ENCODE data around the gene MKRN1. TPM values are rescaled to one million over a fixed set of nuclear protein-coding genes. Genes with fewer than 3 reads are reported as not detected.
A peak's percentile ranks its signal among the peaks of the same experiment; 100 is the strongest.

The MKRN1 gene
- total RNA-seq, 1 experiment from 2014 or later: 121 TPM

DNA sequence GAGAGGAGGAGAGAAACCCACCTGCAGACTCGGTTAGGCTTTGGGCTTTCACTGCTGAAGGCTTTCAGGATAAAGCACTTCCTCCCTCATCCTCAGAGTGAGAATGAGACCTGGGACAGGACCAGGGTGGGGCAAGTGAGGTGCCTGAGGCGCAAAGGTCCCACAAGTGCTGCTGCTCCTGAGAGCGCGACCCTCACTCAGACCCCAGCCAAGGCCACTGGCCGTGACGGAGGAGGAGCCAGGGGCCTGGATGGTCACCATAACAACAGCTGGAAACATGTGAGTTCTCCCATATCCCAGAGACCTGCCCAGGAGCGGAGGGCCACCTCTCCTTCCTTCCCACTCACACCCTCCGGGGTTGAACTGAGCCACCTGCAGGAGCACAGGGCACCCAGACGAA lies 46.9 kb upstream of the MKRN1 start:
- peaks cover 12% of the 10 kb centered on the region for H3K4me1 Mint-ChIP-seq
- no peak overlapping the region for H3K4me3 Mint-ChIP-seq
- H3K27me3 Mint-ChIP-seq (ENCODE audit: low read depth): no peaks in the 10 kb centered on the region
- no peaks in the 10 kb centered on the region for H3K9me3 Mint-ChIP-seq
- no peak overlapping the region for H3K27ac Mint-ChIP-seq
- POLR2A ChIA-PET: no interaction called here
- H3K36me3 Mint-ChIP-seq: no peaks in the 10 kb centered on the region
- DNase-seq (ENCODE audit: low spot score): no peak
- TF ChIP-seq ZNF671 (CRISPR knock-in tag; IDR thresholded peaks at IDR 0.05): no peak
- no peak for TF ChIP-seq SMAD3 (CRISPR knock-in tag; IDR thresholded peaks at IDR 0.05; ENCODE audit: borderline replicate concordance)
- TF ChIP-seq SMAD4 (CRISPR knock-in tag; IDR thresholded peaks at IDR 0.05): no peak
- TF ChIP-seq PRRX2 (CRISPR knock-in tag; IDR thresholded peaks at IDR 0.05): no peak
- TF ChIP-seq, protein P1, sequence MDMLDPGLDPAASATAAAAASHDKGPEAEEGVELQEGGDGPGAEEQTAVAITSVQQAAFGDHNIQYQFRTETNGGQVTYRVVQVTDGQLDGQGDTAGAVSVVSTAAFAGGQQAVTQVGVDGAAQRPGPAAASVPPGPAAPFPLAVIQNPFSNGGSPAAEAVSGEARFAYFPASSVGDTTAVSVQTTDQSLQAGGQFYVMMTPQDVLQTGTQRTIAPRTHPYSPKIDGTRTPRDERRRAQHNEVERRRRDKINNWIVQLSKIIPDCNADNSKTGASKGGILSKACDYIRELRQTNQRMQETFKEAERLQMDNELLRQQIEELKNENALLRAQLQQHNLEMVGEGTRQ (CRISPR knock-in tag; IDR thresholded peaks at IDR 0.05): no peak
- TF ChIP-seq, protein P2, sequence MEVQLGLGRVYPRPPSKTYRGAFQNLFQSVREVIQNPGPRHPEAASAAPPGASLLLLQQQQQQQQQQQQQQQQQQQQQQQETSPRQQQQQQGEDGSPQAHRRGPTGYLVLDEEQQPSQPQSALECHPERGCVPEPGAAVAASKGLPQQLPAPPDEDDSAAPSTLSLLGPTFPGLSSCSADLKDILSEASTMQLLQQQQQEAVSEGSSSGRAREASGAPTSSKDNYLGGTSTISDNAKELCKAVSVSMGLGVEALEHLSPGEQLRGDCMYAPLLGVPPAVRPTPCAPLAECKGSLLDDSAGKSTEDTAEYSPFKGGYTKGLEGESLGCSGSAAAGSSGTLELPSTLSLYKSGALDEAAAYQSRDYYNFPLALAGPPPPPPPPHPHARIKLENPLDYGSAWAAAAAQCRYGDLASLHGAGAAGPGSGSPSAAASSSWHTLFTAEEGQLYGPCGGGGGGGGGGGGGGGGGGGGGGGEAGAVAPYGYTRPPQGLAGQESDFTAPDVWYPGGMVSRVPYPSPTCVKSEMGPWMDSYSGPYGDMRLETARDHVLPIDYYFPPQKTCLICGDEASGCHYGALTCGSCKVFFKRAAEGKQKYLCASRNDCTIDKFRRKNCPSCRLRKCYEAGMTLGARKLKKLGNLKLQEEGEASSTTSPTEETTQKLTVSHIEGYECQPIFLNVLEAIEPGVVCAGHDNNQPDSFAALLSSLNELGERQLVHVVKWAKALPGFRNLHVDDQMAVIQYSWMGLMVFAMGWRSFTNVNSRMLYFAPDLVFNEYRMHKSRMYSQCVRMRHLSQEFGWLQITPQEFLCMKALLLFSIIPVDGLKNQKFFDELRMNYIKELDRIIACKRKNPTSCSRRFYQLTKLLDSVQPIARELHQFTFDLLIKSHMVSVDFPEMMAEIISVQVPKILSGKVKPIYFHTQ (CRISPR knock-in tag; IDR thresholded peaks at IDR 0.05): no peak
- no peak for TF ChIP-seq TEAD4 (CRISPR knock-in tag; IDR thresholded peaks at IDR 0.05)
- TF ChIP-seq, protein P3, sequence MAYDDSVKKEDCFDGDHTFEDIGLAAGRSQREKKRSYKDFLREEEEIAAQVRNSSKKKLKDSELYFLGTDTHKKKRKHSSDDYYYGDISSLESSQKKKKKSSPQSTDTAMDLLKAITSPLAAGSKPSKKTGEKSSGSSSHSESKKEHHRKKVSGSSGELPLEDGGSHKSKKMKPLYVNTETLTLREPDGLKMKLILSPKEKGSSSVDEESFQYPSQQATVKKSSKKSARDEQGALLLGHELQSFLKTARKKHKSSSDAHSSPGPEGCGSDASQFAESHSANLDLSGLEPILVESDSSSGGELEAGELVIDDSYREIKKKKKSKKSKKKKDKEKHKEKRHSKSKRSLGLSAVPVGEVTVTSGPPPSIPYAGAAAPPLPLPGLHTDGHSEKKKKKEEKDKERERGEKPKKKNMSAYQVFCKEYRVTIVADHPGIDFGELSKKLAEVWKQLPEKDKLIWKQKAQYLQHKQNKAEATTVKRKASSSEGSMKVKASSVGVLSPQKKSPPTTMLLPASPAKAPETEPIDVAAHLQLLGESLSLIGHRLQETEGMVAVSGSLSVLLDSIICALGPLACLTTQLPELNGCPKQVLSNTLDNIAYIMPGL (CRISPR knock-in tag; IDR thresholded peaks at IDR 0.05): no peak
- TF ChIP-seq, protein P4, sequence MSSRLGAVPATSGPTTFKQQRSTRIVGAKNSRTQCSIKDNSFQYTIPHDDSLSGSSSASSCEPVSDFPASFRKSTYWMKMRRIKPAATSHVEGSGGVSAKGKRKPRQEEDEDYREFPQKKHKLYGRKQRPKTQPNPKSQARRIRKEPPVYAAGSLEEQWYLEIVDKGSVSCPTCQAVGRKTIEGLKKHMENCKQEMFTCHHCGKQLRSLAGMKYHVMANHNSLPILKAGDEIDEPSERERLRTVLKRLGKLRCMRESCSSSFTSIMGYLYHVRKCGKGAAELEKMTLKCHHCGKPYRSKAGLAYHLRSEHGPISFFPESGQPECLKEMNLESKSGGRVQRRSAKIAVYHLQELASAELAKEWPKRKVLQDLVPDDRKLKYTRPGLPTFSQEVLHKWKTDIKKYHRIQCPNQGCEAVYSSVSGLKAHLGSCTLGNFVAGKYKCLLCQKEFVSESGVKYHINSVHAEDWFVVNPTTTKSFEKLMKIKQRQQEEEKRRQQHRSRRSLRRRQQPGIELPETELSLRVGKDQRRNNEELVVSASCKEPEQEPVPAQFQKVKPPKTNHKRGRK (CRISPR knock-in tag; IDR thresholded peaks at IDR 0.05; ENCODE audit: borderline replicate concordance): no peak
- no peak for TF ChIP-seq FOXP1 (CRISPR knock-in tag; IDR thresholded peaks at IDR 0.05; ENCODE audit: borderline replicate concordance)
- no peak for TF ChIP-seq NR2C2 (CRISPR knock-in tag; IDR thresholded peaks at IDR 0.05)
- TF ChIP-seq, protein P5, sequence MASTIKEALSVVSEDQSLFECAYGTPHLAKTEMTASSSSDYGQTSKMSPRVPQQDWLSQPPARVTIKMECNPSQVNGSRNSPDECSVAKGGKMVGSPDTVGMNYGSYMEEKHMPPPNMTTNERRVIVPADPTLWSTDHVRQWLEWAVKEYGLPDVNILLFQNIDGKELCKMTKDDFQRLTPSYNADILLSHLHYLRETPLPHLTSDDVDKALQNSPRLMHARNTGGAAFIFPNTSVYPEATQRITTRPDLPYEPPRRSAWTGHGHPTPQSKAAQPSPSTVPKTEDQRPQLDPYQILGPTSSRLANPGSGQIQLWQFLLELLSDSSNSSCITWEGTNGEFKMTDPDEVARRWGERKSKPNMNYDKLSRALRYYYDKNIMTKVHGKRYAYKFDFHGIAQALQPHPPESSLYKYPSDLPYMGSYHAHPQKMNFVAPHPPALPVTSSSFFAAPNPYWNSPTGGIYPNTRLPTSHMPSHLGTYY (CRISPR knock-in tag; IDR thresholded peaks at IDR 0.05): no peak
- no peak for TF ChIP-seq ZNF232 (CRISPR knock-in tag; IDR thresholded peaks at IDR 0.05)
- no peak for TF ChIP-seq CREM (CRISPR knock-in tag; IDR thresholded peaks at IDR 0.05)
- peak; percentile 63 for ATAC-seq
- CTCF ChIA-PET: interaction anchor here (0.6 to 1.6 kb wide), 4 partner anchors 8 to 119 kb away, joined by 3 to 7 read pairs (median 5); partner anchors contain the start of gene DENND2A

DNA sequence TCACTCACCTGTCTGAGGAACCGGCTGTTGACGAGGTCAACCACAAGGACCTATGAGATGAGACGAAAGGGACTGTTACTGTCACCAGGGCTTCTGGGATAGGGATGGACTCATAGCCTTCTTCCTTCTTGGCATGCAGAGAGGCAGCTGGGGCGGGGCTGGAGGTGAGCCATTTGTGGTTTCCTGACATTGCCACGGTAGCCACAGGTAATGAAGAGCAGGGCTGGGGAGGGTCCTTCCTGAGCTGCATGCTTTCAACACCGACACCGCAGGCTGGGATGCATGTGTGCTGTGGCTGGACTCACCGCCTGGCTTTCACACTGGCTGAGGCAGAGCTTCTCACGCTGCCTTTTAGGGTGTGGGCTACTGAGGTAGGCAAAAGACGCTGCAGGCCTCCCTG lies 46.4 kb upstream of the MKRN1 start:
- no peak overlapping the region for H3K4me3 Mint-ChIP-seq
- no peak for DNase-seq (ENCODE audit: low spot score)
- H3K9me3 Mint-ChIP-seq: no peaks in the 10 kb centered on the region
- POLR2A ChIA-PET: no interaction called here
- H3K36me3 Mint-ChIP-seq: no peaks in the 10 kb centered on the region
- H3K27me3 Mint-ChIP-seq (ENCODE audit: low read depth): no peaks in the 10 kb centered on the region
- peak overlapping the region; percentile 23; the same call in 1 of the 2 replicates for H3K27ac Mint-ChIP-seq
- ATAC-seq: peak; percentile 14; the same call in 1 of the 2 replicates
- H3K4me1 Mint-ChIP-seq: peaks cover 12% of the 10 kb centered on the region
- CTCF ChIA-PET: interaction anchor here (0.6 to 1.6 kb wide), 3 partner anchors 19 to 121 kb away, joined by 3 to 7 read pairs (median 3); partner anchors contain the start of gene DENND2A
- TF ChIP-seq, protein P6, sequence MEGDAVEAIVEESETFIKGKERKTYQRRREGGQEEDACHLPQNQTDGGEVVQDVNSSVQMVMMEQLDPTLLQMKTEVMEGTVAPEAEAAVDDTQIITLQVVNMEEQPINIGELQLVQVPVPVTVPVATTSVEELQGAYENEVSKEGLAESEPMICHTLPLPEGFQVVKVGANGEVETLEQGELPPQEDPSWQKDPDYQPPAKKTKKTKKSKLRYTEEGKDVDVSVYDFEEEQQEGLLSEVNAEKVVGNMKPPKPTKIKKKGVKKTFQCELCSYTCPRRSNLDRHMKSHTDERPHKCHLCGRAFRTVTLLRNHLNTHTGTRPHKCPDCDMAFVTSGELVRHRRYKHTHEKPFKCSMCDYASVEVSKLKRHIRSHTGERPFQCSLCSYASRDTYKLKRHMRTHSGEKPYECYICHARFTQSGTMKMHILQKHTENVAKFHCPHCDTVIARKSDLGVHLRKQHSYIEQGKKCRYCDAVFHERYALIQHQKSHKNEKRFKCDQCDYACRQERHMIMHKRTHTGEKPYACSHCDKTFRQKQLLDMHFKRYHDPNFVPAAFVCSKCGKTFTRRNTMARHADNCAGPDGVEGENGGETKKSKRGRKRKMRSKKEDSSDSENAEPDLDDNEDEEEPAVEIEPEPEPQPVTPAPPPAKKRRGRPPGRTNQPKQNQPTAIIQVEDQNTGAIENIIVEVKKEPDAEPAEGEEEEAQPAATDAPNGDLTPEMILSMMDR (IDR thresholded peaks at IDR 0.05): no peak
- TF ChIP-seq, protein P7, sequence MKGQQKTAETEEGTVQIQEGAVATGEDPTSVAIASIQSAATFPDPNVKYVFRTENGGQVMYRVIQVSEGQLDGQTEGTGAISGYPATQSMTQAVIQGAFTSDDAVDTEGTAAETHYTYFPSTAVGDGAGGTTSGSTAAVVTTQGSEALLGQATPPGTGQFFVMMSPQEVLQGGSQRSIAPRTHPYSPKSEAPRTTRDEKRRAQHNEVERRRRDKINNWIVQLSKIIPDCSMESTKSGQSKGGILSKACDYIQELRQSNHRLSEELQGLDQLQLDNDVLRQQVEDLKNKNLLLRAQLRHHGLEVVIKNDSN (CRISPR knock-in tag; IDR thresholded peaks at IDR 0.05): no peak
- TF ChIP-seq ATF1 (CRISPR knock-in tag; IDR thresholded peaks at IDR 0.05) (no peak), ZNF671 (CRISPR knock-in tag; IDR thresholded peaks at IDR 0.05) (no peak)
- TF ChIP-seq, protein P8, sequence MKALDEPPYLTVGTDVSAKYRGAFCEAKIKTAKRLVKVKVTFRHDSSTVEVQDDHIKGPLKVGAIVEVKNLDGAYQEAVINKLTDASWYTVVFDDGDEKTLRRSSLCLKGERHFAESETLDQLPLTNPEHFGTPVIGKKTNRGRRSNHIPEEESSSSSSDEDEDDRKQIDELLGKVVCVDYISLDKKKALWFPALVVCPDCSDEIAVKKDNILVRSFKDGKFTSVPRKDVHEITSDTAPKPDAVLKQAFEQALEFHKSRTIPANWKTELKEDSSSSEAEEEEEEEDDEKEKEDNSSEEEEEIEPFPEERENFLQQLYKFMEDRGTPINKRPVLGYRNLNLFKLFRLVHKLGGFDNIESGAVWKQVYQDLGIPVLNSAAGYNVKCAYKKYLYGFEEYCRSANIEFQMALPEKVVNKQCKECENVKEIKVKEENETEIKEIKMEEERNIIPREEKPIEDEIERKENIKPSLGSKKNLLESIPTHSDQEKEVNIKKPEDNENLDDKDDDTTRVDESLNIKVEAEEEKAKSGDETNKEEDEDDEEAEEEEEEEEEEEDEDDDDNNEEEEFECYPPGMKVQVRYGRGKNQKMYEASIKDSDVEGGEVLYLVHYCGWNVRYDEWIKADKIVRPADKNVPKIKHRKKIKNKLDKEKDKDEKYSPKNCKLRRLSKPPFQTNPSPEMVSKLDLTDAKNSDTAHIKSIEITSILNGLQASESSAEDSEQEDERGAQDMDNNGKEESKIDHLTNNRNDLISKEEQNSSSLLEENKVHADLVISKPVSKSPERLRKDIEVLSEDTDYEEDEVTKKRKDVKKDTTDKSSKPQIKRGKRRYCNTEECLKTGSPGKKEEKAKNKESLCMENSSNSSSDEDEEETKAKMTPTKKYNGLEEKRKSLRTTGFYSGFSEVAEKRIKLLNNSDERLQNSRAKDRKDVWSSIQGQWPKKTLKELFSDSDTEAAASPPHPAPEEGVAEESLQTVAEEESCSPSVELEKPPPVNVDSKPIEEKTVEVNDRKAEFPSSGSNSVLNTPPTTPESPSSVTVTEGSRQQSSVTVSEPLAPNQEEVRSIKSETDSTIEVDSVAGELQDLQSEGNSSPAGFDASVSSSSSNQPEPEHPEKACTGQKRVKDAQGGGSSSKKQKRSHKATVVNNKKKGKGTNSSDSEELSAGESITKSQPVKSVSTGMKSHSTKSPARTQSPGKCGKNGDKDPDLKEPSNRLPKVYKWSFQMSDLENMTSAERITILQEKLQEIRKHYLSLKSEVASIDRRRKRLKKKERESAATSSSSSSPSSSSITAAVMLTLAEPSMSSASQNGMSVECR (CRISPR knock-in tag; IDR thresholded peaks at IDR 0.05; ENCODE audit: borderline replicate concordance): no peak
